Nephron (organoid): ENCODE data around the gene GALNTL6.

Experiments
- H3K27ac Mint-ChIP-seq, 3 experiments: 2 replicates each; pipeline ENCODE4 v1.8.0; 2020; ENCODE audit warnings: mixed read lengths in 3 of 3, mild to moderate bottlenecking in 2 of 3, moderate library complexity in 1 of 3
- H3K27me3 Mint-ChIP-seq: 2 replicates; pipeline ENCODE4 v1.8.0; 2021; ENCODE audit warnings: low read depth, mild to moderate bottlenecking, moderate library complexity, mixed read lengths
- H3K36me3 Mint-ChIP-seq: 2 replicates; pipeline ENCODE4 v1.8.0; 2020; ENCODE audit warnings: low read depth, mixed read lengths
- H3K4me1 Mint-ChIP-seq: 2 replicates; pipeline ENCODE4 v1.8.0; 2020; ENCODE audit warnings: mixed read lengths
- H3K4me3 Mint-ChIP-seq, 3 experiments: 2 replicates each; pipeline ENCODE4 v1.8.0; 2020; ENCODE audit warnings: mild to moderate bottlenecking in 3 of 3, mixed read lengths in 3 of 3, moderate library complexity in 2 of 3
- H3K9me3 Mint-ChIP-seq: 2 replicates; pipeline ENCODE4 v1.8.0; 2020; ENCODE audit warnings: mixed read lengths
- CTCF ChIP-seq, 3 experiments: fragments of 200-600 bp; sonication (generic); IDR thresholded peaks; one replicate each; pipeline ENCODE4 v1.5.0; 2021; ENCODE audit warnings: antibody characterized with exemption in 3 of 3; ENCODE audit not compliant: unreplicated experiment in 3 of 3

GALNTL6 gene

GRCh38 chr4:172619218-172619617 lies 806.0 kb downstream of the GALNTL6 start:
- no peak overlapping the region for H3K4me3 Mint-ChIP-seq
- no peaks in the 10 kb centered on the region for H3K9me3 Mint-ChIP-seq
- H3K27me3 Mint-ChIP-seq = no peaks in the 10 kb centered on the region
- no peaks in the 10 kb centered on the region for H3K4me1 Mint-ChIP-seq
- no peak overlapping the region for H3K27ac Mint-ChIP-seq
- TF ChIP-seq CTCF (IDR thresholded peaks at IDR 0.05; ENCODE audit: unreplicated experiment in 3 of 3) = no peak
- no peaks in the 10 kb centered on the region for H3K36me3 Mint-ChIP-seq

- Mint-ChIP-seq H3K36me3 (no peaks in the 10 kb centered on the region), H3K27ac (no peak overlapping the region), H3K27me3 (no peaks in the 10 kb centered on the region), H3K9me3 (no peaks in the 10 kb centered on the region), H3K4me1 (no peaks in the 10 kb centered on the region), H3K4me3 (no peak overlapping the region)
- TF ChIP-seq CTCF (IDR thresholded peaks at IDR 0.05; ENCODE audit: unreplicated experiment in 3 of 3) = no peak
Observed at GRCh38 chr4:172619798-172620197, 806.6 kb downstream of the GALNTL6 start.

GRCh38 chr4:172628263-172628662 lies 815.1 kb downstream of the GALNTL6 start:
- H3K27ac Mint-ChIP-seq = no peak overlapping the region
- no peaks in the 10 kb centered on the region for H3K36me3 Mint-ChIP-seq
- no peak for TF ChIP-seq CTCF (IDR thresholded peaks at IDR 0.05; ENCODE audit: unreplicated experiment in 3 of 3)
- H3K4me1 Mint-ChIP-seq = no peaks in the 10 kb centered on the region
- no peaks in the 10 kb centered on the region for H3K27me3 Mint-ChIP-seq
- no peaks in the 10 kb centered on the region for H3K9me3 Mint-ChIP-seq
- H3K4me3 Mint-ChIP-seq = no peak overlapping the region

- Mint-ChIP-seq H3K36me3 (no peaks in the 10 kb centered on the region), H3K27ac (no peak overlapping the region), H3K4me3 (no peak overlapping the region), H3K9me3 (no peaks in the 10 kb centered on the region), H3K4me1 (no peaks in the 10 kb centered on the region), H3K27me3 (no peaks in the 10 kb centered on the region)
- TF ChIP-seq CTCF (IDR thresholded peaks at IDR 0.05; ENCODE audit: unreplicated experiment in 3 of 3) = no peak
Observed at GRCh38 chr4:172630280-172630679, 817.1 kb downstream of the GALNTL6 start.

GRCh38 chr4:172631832-172632231 lies 818.6 kb downstream of the GALNTL6 start:
- no peak for TF ChIP-seq CTCF (IDR thresholded peaks at IDR 0.05; ENCODE audit: unreplicated experiment in 3 of 3)
- Mint-ChIP-seq H3K36me3 (no peaks in the 10 kb centered on the region), H3K27me3 (no peaks in the 10 kb centered on the region), H3K4me1 (no peaks in the 10 kb centered on the region), H3K27ac (no peak overlapping the region), H3K9me3 (no peaks in the 10 kb centered on the region), H3K4me3 (no peak overlapping the region)

GRCh38 chr4:172648471-172648870 lies 835.3 kb downstream of the GALNTL6 start:
- Mint-ChIP-seq H3K4me1 (no peaks in the 10 kb centered on the region), H3K9me3 (no peaks in the 10 kb centered on the region), H3K27ac (no peak overlapping the region), H3K36me3 (no peaks in the 10 kb centered on the region), H3K4me3 (no peak overlapping the region), H3K27me3 (no peaks in the 10 kb centered on the region)
- no peak for TF ChIP-seq CTCF (IDR thresholded peaks at IDR 0.05; ENCODE audit: unreplicated experiment in 3 of 3)
